ENCODE measurements around the gene ANKRD1. TPM values are rescaled to one million over a fixed set of nuclear protein-coding genes. Genes with fewer than 3 reads are reported as not detected.

ANKRD1 gene
- total RNA-seq, 1 experiment from 2014 or later, result not detected

GRCh38 chr10:90862908-90863514 lies 57.9 kb downstream of the ANKRD1 start:
- no peaks in the 10 kb centered on the region for H3K9me2 ChIP-seq (ENCODE audit: insufficient read depth)
- DNase-seq (ENCODE audit: low read depth, low spot score), result no peak
- peaks cover 18 to 31% of the 10 kb centered on the region in 2 experiments for H3K4me1 ChIP-seq (ENCODE audit: control insufficient read depth in 1 of 2, insufficient read depth in 2 of 2, low read length in 2 of 2)
- H3K4me2 ChIP-seq (ENCODE audit: low read length), result no peak overlapping the region
- H3K4me3 ChIP-seq (replicated peaks in 1 of 2; ENCODE audit: low read depth in 1 of 2, low read length in 2 of 2), result no peak overlapping the region
- H3K27me3 ChIP-seq (ENCODE audit: insufficient read depth, low read length), result no peaks in the 10 kb centered on the region
- H2AFZ ChIP-seq (ENCODE audit: low read depth, low read length, poor library complexity, severe bottlenecking), result peak overlapping the region; percentile 55
- 0 out of 2 replicates have a peak, but pooled peaks have one; percentile 18 for TF ChIP-seq CBX3 (IDR thresholded peaks at IDR 0.05; ENCODE audit: low read depth)
- no peak for TF ChIP-seq EGR1 (IDR thresholded peaks at IDR 0.05; ENCODE audit: low read depth)
- peak; percentile 91 for TF ChIP-seq RAD21 (IDR thresholded peaks at IDR 0.05; ENCODE audit: low read depth)
- 0 out of 2 replicates have a peak, but pooled peaks have one; percentile 1 for TF ChIP-seq SP1 (IDR thresholded peaks at IDR 0.05; ENCODE audit: low read depth)
- no peak for TF ChIP-seq POLR2A (IDR thresholded peaks at IDR 0.05; ENCODE audit: borderline replicate concordance, extremely low read depth, insufficient read depth, insufficient read length)
- TF ChIP-seq, protein P1, sequence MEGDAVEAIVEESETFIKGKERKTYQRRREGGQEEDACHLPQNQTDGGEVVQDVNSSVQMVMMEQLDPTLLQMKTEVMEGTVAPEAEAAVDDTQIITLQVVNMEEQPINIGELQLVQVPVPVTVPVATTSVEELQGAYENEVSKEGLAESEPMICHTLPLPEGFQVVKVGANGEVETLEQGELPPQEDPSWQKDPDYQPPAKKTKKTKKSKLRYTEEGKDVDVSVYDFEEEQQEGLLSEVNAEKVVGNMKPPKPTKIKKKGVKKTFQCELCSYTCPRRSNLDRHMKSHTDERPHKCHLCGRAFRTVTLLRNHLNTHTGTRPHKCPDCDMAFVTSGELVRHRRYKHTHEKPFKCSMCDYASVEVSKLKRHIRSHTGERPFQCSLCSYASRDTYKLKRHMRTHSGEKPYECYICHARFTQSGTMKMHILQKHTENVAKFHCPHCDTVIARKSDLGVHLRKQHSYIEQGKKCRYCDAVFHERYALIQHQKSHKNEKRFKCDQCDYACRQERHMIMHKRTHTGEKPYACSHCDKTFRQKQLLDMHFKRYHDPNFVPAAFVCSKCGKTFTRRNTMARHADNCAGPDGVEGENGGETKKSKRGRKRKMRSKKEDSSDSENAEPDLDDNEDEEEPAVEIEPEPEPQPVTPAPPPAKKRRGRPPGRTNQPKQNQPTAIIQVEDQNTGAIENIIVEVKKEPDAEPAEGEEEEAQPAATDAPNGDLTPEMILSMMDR (IDR thresholded peaks at IDR 0.05 in 2 of 3, conservative IDR thresholded peaks at IDR 0.05 in 1 of 3; ENCODE audit: borderline replicate concordance in 1 of 3, insufficient read depth in 1 of 3, low read depth in 2 of 3, low read length in 2 of 3), result peak; percentile 76 to 90 (median 90)
- no peaks in the 10 kb centered on the region for H3K9me3 ChIP-seq (ENCODE audit: control insufficient read depth in 1 of 2, insufficient read depth in 1 of 2, low read depth in 1 of 2, low read length in 2 of 2)
- H3K36me3 ChIP-seq (ENCODE audit: control insufficient read depth in 1 of 2, insufficient read depth in 2 of 2, low read length in 2 of 2), result no peaks in the 10 kb centered on the region
- no peak overlapping the region for H3K27ac ChIP-seq (ENCODE audit: low read depth, low read length)
- no TSS peak for BruUV-seq (replicated peaks)
- RAD21 ChIA-PET (ENCODE audit: low non-redundant PET in 1 of 2, low total read pairs in 2 of 2, uncharacterized antibody in 2 of 2, unreplicated experiment in 2 of 2), result interaction anchor here (0.5 to 2.4 kb wide), 4 partner anchors 110 to 231 kb away, joined by 3 to 5 read pairs (median 4); no protein-coding TSS in a partner anchor
- H3K79me2 ChIP-seq (ENCODE audit: insufficient read depth, low read length), result no peaks in the 10 kb centered on the region
- CTCF ChIA-PET, result interaction anchor here (0.6 to 2.7 kb wide), 12 partner anchors 9 to 1067 kb away, joined by 3 to 39 read pairs (median 3); no protein-coding TSS in a partner anchor
- no peak overlapping the region for H3K9ac ChIP-seq (ENCODE audit: low read length)
- POLR2A ChIA-PET, result no interaction called here
- no peaks in the 10 kb centered on the region for H4K20me1 ChIP-seq (ENCODE audit: insufficient read depth)
- ATAC-seq, result no peak
- intact Hi-C loops (cut with micrococcal nuclease), result loop anchor here (1.0 to 10.0 kb wide), 6 partner anchors 112 to 1436 kb away; no protein-coding TSS in a partner anchor

Other genes with a start within 250 kb of the ANKRD1 start
- gene HTR7, start 63.0 kb downstream of the ANKRD1 start, total RNA-seq (2021; ENCODE audit: unreplicated experiment), result 32.2 TPM
- 56.8 TPM for gene RPP30, start 49.1 kb downstream of the ANKRD1 start, total RNA-seq (2021; ENCODE audit: unreplicated experiment)